GM21528 (cell line): Measurements from ENCODE around the gene ATAD1.
"Not testable (repeated sequence)": the region's sequence is repeated elsewhere in the genome, so short reads cannot be mapped to it uniquely, and the experiment has no call there.

Experiments
- ATAC-seq: cut with Tn5 transposase; IDR thresholded peaks from one replicate; pipeline ENCODE4 v1.9.1; 2021; ENCODE audit warnings: mild to moderate bottlenecking, moderate library complexity; ENCODE audit not compliant: unreplicated experiment, low FRiP score

Gene ATAD1

GRCh38 chr10:87817609-87818504, at the start of gene ATAD1:
TSS of gene ATAD1 (minus strand) at chr10:87818226. CDS start at chr10:87814599, 3,627 bp downstream.
- peak; percentile 79 for ATAC-seq

- ATAC-seq: no peak
Observed at GRCh38 chr10:87867453-87867852, 49.4 kb upstream of the ATAD1 start.

- no peak for ATAC-seq
Observed at GRCh38 chr10:87866412-87866974, 48.5 kb upstream of the ATAD1 start.

- ATAC-seq: no peak
Observed at GRCh38 chr10:87865241-87865881, 47.3 kb upstream of the ATAD1 start.

- ATAC-seq: no peak
Observed at GRCh38 chr10:87864496-87865059, 46.6 kb upstream of the ATAD1 start.

GRCh38 chr10:87863951-87864495, 46.0 kb upstream of the ATAD1 start:
- not testable (repeated sequence) for ATAC-seq

- ATAC-seq: peak; percentile 31
Observed at GRCh38 chr10:87863053-87863943, 45.3 kb upstream of the ATAD1 start, which contains the start of the genes KLLN and PTEN. TSS of gene KLLN (minus strand) at chr10:87863533. CDS start at chr10:87862487, 1,046 bp downstream. TSS of gene PTEN (plus strand) at chr10:87863625. CDS start at chr10:87864470, 845 bp downstream.

- peak; percentile 19 for ATAC-seq
Observed at GRCh38 chr10:87862679-87863052, 44.6 kb upstream of the ATAD1 start.

- peak; percentile 56 for ATAC-seq
Observed at GRCh38 chr10:87861953-87862678, 44.1 kb upstream of the ATAD1 start.

- peak; percentile 3 for ATAC-seq
Observed at GRCh38 chr10:87861566-87861952, 43.5 kb upstream of the ATAD1 start.

- ATAC-seq: no peak
Observed at GRCh38 chr10:87860816-87861403, 42.9 kb upstream of the ATAD1 start.

GRCh38 chr10:87860156-87860795, 42.2 kb upstream of the ATAD1 start:
- no peak for ATAC-seq

GRCh38 chr10:87855665-87856064, 37.6 kb upstream of the ATAD1 start:
- not testable (repeated sequence) for ATAC-seq

GRCh38 chr10:87855247-87855646, 37.2 kb upstream of the ATAD1 start:
- not testable (repeated sequence) for ATAC-seq

- ATAC-seq: no peak
Observed at GRCh38 chr10:87852089-87852488, 34.1 kb upstream of the ATAD1 start.

GRCh38 chr10:87850742-87851205, 32.7 kb upstream of the ATAD1 start:
- ATAC-seq: no peak

GRCh38 chr10:87849001-87849400, 31.0 kb upstream of the ATAD1 start:
- no peak for ATAC-seq

GRCh38 chr10:87847550-87847949, 29.5 kb upstream of the ATAD1 start:
- no peak for ATAC-seq
